IPS-NIHi11 (cell line): ENCODE data around the gene MINDY4B.
"Not testable (repeated sequence)": the region's sequence is repeated elsewhere in the genome, so short reads cannot be mapped to it uniquely, and the experiment has no call there.

ENCODE experiments used
- DNase-seq: peaks from one replicate; pipeline ENCODE4 v3.0.0; 2012; ENCODE audit warnings: mixed read lengths, low spot score

MINDY4B gene

DNA sequence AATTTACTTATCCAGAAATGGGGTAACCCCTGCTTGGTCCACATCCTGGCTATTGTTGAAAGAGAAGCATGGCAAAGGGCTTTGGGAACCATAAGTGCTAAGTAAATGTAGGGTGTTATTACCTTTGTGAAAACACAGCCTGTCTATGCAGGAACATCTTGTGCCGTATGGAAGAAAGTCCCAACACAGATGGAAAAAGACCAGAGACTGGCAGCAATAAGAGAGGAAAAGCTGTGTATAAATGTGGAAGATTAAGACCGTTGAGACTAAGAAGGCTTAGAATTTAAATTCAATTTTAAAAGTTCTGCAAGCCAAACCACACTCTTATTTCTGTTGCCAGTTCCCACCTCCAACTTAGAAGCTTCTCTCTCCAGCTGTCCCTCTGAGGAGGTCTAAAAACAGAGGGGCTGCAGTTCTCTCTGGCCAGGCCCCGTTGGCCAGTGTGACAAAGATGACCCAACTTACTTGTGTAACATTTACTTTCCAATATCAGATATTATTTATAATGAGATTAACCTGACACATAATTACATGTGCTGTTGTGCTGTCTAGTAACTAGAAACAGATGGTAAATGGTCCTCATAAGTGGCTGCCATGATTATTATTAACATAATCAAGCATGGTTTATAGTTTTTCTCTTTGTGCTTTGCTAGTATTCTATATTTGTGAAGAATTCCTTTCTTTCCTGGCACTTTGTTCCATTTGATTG, 7.0 kb downstream of the MINDY4B start:
- DNase-seq = no peak

DNA sequence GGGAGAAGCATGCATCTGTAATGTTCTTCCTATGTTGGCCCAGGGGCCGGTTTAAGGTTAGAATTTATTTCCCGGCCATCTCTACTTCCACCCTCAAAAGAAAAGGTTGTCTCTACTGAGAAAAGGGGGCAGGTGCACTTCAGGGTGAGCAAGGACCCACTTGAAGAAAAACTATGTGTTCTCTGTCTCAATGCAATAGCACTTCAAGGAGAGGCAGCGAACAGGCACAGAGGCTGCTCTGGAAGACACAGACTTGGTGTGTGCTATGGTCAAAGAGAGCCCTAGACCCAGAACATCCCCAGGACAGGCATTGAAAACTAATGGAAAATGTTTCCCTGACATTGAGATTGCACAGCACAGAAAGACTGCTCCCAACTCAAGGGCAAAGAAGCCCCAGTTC, 7.6 kb downstream of the MINDY4B start:
- DNase-seq = no peak

DNA sequence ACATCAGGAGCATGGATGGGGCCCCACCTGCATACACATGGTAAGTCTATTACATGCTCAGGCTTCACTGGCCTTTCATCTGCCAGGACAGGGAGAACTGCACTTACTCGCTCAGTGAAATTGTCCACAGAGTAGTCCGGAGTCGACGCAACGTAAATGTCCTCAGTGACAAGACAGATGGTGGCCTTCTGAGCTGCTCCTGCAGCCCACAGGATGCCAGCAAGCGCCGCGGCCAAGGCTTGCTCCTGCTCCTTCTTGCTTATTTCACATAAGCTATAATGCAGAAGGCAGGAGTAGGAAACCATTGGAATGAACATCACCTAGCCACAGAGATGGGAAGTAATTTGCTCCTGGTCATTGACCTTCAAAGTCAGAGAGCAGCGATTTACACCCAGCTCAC, 14.4 kb downstream of the MINDY4B start:
- no peak for DNase-seq

DNA sequence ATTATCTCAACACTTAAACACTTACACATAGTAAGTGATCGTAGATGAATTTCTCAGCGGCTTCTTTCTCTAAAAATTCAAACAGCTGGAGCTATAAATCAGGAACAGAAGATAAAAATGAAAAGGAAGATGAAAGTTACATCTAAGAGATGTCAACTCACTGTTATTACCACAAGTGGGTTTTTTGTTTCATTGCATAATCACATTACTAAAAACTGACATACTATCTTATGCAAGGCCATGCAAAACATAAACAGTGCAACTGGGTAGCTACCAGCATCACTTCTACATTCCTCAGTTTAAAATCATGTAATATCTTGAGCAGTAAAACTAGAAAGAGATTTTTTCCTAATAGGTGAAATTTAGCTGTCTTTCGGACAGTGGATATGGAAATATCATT, 14.9 kb downstream of the MINDY4B start:
- DNase-seq = no peak

DNA sequence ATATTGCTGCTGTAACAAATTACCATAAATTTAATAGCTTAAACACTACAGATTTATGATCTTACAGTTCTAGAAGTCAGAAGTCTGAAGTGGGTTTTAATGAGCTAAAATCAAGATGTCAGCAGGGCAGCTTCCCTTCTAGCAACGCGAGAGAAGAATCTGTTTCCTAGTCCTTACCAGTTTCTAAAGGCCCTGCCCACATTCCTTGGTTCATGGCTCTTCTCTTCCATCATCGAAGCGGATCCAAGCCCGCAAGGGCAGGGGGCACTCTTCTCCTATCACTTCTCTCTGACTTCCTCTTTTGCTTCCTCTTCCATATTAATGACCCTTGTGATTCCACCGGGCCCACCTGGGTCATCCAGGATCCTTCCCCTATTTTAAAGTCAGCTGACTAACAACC, 16.1 kb downstream of the MINDY4B start:
- no peak for DNase-seq

DNA sequence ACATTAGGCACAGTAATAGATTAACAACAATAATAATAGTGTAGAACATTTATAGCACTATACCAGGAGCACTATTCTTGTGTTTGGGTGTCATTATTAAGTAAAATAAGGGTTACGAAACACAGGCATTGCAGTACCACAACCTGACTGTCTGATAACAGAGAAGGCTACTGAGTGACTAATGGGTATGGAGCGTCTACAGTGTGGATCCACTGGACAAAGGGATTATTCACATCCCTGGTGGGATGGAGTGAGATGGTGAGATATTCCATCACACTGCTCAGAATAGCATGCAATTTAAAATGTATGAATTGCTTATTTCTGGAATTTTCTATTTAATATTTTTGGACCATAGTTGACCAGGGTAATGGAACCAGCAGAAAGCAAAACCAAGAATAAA, 18.2 kb downstream of the MINDY4B start:
- DNase-seq = no peak

DNA sequence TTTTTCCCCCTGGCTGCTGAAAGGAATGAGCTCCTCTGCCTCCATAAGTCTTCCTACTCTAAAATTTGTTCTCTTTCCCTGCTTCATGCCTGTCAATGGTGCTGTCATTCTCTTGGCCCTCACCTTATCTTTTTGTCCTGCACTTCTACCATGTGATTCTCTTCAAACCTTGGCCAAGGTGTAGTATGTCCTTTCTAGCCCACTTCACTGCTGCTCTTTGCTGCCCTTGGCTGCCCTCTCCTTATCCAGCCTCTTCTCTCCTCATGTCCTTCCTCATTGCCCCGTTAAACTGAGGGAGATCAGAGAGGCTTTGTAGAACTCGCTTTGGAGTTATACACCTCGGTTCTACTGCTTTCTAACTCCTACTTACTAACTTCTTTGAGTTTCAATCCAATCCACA, 19.7 kb downstream of the MINDY4B start:
- no peak for DNase-seq

DNA sequence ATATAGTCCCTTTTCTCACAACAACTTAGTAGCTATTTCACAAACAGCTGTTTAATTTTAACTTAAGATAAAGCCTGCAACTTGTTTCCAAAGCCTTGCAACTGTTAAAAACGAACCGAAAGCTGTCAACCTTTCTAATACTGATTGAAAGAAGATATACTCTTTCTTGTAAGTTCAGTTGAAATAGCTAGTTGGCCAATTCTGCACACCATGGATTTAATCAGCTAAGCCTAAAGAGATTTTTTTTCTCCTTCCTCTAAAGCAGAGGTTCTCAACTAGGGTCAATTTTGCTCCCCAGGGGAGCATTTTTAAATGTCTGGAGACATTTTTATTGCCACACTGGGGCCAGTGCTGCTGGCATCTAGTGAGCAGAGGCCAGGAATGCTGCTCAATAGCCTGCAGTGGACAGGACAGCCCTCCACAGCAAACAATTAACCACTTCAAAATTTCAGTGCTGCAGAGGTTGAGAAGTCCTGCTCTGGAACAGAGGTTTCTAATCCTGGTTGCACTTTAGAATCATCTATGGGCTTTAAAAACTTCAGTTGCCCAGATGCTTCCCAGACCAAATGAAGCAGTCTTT, 26.2 kb downstream of the MINDY4B start:
- DNase-seq = no peak

DNA sequence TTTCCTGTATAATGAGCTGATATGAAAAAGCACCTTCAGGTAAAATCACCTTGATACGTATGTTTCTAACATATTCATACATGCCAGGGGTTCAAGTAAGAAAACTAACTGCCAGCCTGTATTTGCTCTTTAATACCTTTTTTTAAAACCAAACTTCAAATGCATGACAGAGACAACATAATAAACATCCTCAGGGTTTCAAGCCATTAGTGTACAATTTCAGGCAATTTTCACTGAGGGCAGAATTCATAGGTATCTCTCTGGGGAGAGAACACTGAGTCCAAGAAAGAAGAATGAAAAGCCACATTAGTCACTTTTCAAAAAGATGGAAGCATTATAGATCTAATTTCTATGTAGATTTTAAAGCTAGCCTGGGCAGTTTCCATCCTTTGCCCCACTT, 26.9 kb downstream of the MINDY4B start:
- no peak for DNase-seq

DNA sequence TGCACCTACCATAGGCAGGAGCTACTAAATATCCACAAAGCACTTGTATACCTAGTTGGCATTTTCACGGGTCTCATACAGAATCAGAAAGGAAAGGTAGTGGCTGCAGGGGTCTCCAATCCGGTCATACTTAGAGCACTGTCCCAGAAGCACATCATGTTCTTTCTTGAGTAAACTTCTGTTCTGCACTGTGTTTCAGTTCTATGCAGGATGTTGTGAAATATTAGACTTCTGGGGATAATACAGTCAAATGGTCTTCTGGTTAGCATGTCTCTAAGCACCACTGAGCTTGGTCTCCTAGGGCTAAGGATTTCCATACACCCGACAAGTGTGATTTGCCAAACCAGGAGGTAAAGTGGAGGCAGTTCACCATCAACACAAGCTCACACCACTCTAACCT, 27.9 kb downstream of the MINDY4B start:
- no peak for DNase-seq

DNA sequence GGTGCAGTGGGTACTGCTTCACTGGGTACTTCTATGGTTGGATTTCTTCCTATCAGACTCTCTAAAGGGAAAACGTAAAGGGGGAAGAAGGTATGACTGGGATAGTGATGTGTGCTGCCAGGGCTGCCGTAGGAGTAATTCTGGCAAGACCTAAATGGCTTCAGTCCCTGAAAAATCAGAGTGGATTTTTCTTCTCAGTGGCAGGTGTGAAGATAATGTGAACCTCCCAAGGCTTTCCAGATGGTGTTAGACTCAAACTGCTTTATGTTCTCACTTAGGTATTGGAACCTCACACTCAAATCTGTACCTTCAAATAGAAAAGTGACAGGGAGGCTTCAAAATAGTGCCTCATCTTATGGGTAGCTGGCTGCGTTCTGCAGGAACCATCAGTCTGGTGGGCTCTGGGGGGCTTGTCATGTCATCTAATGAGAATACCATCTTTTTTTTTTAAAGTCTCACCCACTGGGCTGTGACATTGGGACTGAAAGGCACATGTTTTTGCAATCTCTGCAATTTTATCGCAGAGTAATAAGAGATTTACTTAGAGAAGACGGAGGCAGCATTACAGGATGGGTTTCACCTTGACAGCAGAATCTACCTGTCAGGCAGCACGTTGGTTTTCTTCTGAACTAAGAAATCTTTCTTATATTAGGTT, 28.5 kb downstream of the MINDY4B start:
- DNase-seq = no peak

DNA sequence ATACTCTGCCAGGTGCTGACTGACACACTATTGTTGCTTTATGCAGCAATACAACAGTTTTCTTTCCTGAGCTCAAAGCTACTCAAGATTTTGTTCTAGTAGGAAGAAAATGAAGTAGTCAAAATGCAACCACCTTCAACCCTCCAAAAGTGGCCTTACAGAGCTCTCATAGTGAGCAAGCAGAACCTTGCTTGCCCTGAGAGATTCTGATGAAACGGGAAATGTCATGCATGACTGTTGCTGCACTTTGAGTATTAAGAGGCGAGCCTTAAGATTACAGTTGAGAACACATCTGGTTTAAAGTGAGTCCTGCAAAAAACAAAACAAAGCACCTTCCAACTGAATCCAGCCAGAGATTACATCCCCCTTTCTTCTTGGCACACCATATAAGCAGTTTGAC, 29.7 kb downstream of the MINDY4B start:
- DNase-seq = no peak

DNA sequence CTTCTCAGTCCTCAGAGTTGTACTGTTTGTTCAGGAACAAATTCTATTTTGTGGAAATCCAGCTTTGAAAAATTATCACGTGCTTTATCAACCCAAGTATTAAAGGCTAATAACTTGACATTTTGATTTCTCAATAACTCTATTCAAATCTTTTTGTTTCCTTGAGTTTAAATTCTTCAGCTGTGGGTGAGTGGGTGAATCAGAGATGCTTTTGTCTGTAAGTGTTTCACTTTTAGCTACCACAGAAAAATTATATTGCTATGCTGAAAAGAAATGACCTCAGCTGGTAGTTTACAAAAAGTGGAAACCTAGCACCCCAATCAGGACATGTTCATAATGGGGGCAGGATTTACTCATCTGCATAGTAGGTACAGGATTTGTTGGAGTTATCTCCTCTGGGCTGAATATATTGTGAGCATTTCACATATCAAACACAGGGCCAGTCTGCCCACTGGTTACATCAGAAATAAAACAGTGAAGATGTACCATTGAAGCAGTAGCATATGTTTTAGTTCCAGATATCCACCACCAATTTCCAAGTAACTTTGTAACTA, 30.5 kb downstream of the MINDY4B start:
- no peak for DNase-seq

DNA sequence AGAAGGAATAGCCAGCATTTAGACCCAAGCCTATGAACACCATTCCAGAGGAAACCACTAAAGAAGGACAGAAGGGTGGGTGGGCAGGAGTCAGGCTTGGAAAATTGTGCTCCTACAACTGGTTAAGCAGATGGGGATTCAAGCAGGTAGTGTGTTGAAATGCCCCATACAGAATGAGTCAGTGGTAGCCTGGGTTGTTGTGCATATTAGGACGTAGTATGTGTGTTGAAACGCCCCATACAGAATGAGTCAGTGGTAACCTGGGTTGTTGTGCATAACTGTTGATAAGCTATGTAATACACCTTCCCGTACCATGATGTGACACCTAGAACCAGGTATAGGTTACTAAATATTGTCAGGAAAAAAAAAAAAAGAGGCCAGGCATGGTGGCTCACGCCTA, 34.0 kb downstream of the MINDY4B start:
- DNase-seq = no peak

DNA sequence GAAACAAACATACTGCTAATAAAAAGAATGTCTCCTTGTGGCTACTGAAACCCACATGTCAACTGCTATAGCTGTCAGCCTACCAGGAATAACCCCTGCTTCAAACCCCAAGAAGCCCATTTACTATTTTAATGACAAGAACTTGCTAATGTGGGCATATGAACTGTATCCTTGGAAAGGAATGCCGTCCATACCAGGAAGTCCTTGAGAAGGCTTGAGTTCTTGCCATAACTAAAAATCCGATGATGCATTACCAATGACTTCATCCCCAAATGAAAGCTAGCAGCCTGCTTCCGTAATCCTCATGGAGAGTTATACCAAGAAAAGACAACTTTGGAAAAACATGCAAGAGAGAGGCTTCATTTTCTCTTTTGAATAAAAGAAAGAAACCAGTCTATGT, 34.8 kb downstream of the MINDY4B start:
- DNase-seq = no peak

DNA sequence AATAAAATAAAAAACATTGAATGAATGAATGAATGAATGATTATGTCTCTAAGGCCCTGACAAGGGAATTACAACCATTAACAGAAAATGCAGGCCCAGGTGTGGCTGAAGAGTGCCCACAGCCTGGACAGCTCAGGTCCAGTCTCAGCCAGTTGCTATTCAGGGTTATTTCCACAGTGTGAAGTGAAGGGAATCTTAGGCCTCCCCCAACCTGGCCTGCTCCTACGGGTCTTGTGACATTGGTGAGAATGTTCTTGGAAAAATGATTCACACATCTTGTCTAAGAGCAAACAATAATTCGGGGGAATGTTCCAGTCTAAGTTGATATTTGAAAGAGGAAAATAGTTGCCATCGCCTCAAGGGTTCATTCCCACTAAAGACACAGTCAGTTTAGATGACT, 37.0 kb downstream of the MINDY4B start:
- DNase-seq = no peak

DNA sequence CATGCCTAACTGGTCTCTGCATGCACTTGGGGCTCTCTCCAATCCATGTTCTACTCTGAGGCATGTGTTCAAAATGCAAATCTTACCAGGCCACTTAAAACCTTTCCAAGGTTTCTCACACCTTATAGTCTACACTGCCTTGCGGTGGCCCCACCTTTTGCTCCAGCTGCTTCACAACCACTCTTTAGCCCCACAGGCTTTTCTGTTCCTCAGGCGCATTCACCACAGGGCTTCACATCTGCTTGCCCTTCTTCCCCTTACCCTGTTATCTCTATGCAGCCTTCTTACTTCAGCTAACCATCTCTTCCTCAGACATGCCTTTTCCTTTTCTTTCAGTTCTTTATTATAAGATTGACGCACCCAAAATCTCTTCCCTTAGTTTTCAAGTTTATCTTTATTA, 37.8 kb downstream of the MINDY4B start:
- DNase-seq = no peak

DNA sequence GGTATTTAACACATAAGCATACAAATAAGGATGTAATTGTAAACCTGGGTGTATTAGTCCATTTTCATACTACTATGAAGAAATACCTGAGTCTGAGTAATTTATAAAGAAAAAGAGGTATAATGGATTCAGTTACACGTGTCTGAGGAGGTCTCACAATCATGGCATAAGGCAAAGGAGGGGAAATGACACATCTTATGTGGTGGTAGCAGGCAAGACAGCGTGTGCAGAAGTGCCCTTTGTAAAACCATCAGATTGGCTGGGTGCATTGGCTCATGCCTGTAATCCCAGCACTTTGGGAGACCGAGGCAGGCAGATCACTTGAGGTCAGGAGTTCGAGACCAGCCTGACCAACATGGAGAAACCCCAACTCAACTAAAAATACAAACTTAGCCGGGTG, 41.3 kb downstream of the MINDY4B start:
- DNase-seq = not testable (repeated sequence)

DNA sequence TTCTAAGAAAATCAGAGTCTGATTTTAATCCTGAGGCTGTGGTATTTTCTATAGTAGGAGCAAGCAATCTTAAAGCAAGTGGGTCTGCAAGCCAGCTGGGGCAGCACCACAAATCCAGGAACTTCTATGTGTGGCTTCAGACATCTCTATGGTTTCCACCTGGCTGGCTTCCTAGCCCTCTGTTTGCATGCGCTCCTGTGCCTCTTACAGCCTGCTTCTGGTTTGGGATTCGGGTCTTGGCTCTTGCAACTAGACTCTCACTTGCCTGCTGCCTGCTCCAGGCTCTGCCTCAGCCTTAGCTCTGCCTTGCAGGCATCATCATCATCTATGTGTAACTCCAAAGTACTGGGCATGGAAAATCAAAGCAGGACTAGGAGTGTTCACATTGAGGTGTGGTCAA, 43.4 kb downstream of the MINDY4B start:
- no peak for DNase-seq

DNA sequence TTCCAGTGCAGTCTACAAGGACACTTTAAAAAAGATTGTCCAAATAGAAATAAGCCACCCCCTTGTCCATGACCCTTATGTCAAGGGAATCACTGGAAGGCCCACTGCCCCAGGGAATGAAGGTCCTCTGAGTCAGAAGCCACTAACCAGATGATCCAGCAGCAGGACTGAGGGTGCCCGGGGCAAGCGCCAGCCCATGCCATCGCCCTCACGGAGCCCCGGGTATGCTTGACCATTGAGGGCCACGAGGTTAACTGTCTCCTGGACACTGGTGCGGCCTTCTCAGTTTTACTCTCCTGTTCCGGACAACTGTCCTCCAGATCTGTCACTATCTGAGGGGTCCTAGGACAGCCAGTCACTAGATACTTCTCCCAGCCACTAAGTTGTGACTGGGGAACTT, 47.3 kb downstream of the MINDY4B start:
- not testable (repeated sequence) for DNase-seq

DNA sequence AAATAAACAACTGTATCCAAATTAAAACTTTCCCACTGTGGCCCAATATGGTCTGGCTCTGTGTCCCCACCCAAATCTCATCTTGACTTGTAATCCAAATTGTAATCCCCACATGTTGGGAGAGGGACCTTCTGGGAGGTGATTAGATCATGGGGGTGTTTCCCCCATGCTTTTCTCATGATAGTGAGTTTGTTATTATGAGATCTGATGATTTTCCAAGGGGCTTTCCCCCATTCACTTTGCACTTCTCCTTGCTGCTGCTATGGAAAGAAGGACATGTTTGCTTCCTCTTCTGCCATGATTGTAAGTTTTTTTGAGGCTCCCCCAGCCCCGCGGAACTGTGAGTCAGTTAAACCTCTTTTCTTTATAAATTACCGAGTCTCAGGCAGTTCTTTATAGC, 55.0 kb downstream of the MINDY4B start:
- DNase-seq = no peak

DNA sequence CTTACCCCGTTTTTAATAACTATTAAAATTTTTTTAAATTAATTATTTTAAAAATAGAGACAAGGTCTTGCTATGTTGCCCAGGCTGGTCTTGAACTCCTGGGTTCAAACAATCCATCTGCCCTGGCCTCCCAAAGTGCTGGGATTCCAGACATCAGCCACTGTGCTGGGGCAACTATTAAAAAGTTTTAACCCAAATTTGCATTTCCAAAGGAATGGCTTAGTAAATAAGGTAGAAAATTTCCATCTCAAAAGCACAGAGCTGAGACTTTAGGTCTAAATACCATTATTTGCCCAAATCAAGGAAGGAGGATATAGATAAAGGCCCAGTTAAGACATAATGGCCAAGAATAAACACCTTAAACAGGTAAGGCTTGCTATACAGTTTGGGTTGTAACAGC, 56.4 kb downstream of the MINDY4B start:
- no peak for DNase-seq

DNA sequence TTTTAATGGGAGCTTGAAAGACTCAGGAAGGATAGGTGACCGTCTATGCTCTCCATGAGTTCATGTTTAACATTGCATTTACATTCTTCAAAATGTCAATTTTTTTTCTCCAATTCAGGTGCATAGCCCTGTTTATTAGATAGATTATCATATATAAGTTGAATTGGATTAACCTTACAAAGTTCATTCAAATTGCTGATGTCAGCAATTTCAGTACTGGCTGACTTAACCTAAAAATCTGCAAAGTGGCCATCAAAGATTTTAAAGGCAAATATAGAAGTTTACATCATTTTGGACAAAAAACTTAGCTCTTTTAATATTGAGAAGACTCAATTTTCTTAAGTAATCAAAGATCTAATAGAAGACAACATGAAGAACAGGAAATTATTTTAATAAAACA, 57.8 kb downstream of the MINDY4B start:
- no peak for DNase-seq

DNA sequence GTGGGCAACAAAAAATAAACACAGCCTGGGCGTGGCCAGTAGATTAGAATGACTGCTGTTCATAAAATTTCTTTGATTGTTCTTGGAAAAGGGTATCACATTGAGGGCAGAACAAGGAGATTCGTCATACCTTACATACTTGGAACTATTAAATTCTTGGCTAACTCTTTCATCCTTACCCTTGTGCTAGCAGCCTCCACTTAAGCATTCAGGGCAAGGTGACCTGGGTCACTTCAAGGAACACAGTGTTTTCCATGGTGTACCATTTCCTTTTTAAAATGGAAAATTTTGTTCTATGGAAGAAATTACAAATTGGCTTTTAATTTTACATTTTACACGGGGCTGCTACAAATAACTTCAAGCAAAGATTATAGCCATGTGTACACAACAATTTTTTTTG, 60.8 kb downstream of the MINDY4B start:
- DNase-seq = no peak
